Measurements from ENCODE around the gene SPATA2L.

SPATA2L gene

DNA sequence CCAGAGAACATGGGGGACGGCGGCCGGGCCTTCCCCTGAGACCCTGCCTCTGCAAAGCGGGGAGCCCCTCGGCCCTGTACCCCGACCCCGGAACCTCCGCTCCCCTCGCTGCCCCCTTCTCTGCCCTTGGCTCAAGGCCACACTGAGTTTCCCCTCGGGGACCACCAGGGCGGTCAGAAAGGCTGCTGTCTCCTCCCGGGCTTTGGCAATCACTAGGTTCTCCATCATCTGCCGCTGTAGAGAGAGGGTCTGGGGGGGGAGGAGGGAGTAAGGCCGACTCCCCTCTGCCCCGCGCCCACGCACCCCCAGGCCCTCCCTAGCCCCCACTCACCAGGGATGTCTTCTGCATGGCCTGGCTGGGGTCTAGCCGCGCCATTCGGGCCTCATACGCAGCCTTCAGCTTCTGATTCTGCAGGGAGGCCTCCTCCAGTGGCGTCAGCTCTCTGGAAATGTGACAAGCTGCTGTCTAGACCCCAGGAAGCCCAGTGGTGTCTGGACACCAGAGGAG is 10.8 kb upstream of the SPATA2L start:
- TF ChIP-seq, protein P1, sequence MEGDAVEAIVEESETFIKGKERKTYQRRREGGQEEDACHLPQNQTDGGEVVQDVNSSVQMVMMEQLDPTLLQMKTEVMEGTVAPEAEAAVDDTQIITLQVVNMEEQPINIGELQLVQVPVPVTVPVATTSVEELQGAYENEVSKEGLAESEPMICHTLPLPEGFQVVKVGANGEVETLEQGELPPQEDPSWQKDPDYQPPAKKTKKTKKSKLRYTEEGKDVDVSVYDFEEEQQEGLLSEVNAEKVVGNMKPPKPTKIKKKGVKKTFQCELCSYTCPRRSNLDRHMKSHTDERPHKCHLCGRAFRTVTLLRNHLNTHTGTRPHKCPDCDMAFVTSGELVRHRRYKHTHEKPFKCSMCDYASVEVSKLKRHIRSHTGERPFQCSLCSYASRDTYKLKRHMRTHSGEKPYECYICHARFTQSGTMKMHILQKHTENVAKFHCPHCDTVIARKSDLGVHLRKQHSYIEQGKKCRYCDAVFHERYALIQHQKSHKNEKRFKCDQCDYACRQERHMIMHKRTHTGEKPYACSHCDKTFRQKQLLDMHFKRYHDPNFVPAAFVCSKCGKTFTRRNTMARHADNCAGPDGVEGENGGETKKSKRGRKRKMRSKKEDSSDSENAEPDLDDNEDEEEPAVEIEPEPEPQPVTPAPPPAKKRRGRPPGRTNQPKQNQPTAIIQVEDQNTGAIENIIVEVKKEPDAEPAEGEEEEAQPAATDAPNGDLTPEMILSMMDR (IDR thresholded peaks at IDR 0.05; ENCODE audit: low read depth, low read length): no peak
- peak; percentile 16 to 37 for DNase-seq (ENCODE audit: low read depth in 2 of 2)
- H3K4me3 ChIP-seq (replicated peaks in 1 of 2; ENCODE audit: low read depth in 2 of 2, low read length in 2 of 2): peak overlapping the region; percentile 53 to 64

- TF ChIP-seq, protein P1 (IDR thresholded peaks at IDR 0.05; ENCODE audit: low read depth, low read length): no peak
- peak; percentile 58 to 76 for DNase-seq (ENCODE audit: low read depth in 2 of 2)
- H3K4me3 ChIP-seq (replicated peaks in 1 of 2; ENCODE audit: low read depth in 2 of 2, low read length in 2 of 2): peak overlapping the region; percentile 53 to 64
Observed at GRCh38 chr16:89711601-89712273, 10.2 kb upstream of the SPATA2L start.

- no peak for DNase-seq (ENCODE audit: low read depth in 2 of 2)
- H3K4me3 ChIP-seq (replicated peaks in 1 of 2; ENCODE audit: low read depth in 2 of 2, low read length in 2 of 2): no peak overlapping the region
- TF ChIP-seq, protein P1 (IDR thresholded peaks at IDR 0.05; ENCODE audit: low read depth, low read length): no peak
Observed at GRCh38 chr16:89710709-89711564, 9.4 kb upstream of the SPATA2L start.

GRCh38 chr16:89709716-89710432 is 8.4 kb upstream of the SPATA2L start:
- H3K4me3 ChIP-seq (replicated peaks in 1 of 2; ENCODE audit: low read depth in 2 of 2, low read length in 2 of 2): no peak overlapping the region
- TF ChIP-seq, protein P1 (IDR thresholded peaks at IDR 0.05; ENCODE audit: low read depth, low read length): no peak
- DNase-seq (ENCODE audit: low read depth in 2 of 2): no peak

DNA sequence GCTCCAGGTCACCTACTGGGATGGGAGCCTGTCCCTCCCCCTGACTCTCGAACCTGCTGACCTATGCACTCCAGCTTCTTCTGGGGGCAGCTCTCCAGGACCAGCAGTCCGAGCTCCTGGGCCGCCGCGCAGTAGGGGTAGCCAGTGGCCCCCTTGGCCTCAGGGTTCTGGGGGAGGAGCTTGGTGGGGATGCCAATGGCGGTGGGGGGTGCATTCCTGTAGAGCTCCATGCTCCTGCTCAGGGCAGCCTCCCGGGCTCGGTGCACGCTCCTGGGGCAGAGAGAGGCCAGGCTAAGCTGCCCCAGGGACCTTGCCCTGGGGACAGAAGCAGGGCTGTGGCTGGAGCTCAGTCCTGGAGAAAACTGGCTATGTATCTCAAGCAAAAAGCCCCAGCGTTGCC is 7.7 kb upstream of the SPATA2L start:
- no peak overlapping the region for H3K4me3 ChIP-seq (replicated peaks in 1 of 2; ENCODE audit: low read depth in 2 of 2, low read length in 2 of 2)
- TF ChIP-seq, protein P1 (IDR thresholded peaks at IDR 0.05; ENCODE audit: low read depth, low read length): no peak
- no peak for DNase-seq (ENCODE audit: low read depth in 2 of 2)

DNA sequence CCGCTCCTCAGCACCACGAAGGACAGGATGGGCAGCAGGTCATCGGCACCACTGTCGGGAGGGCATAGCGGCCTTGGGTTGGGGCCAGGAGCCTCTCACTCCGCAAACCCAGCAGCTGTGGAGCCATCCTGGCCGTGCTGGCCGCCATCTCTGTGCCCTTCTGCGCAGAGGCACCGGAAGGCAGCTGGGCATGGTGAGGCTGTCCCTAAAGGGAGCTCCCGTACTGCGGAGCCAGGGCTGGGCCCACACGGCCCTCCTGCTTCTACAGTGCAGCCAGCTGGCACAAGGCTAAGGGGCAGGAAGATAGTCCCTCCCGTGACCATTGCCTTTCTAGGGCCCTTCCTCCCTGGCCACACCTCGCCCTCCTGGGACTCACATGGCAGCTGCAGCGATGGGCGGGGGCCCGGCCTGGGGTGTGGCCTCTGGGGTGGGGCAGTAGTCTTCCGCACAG is 7.0 kb upstream of the SPATA2L start:
- TF ChIP-seq, protein P1 (IDR thresholded peaks at IDR 0.05; ENCODE audit: low read depth, low read length): no peak
- no peak overlapping the region for H3K4me3 ChIP-seq (replicated peaks in 1 of 2; ENCODE audit: low read depth in 2 of 2, low read length in 2 of 2)
- no peak for DNase-seq (ENCODE audit: low read depth in 2 of 2)

Measured in cardiac fibroblast (primary cell).